Endodermal cell (in vitro differentiated cells): ENCODE data around the gene GDAP1L1. TPM values are rescaled to one million over a fixed set of nuclear protein-coding genes. Genes with fewer than 3 reads are reported as not detected.

Experiments used
- DNase-seq: peaks from one replicate; pipeline ENCODE4 v3.0.0-alpha.2; 2017
- H3K27ac ChIP-seq: 2 replicates; pipeline ENCODE4 v1.5.1; 2013; ENCODE audit warnings: mild to moderate bottlenecking, low read depth, low read length, moderate library complexity
- H3K27me3 ChIP-seq: 2 replicates; pipeline ENCODE4 v1.6.1; 2013; ENCODE audit warnings: mild to moderate bottlenecking, low read length, moderate library complexity; ENCODE audit not compliant: insufficient read depth, control insufficient read depth, poor library complexity, severe bottlenecking
- H3K36me3 ChIP-seq: 2 replicates; pipeline ENCODE4 v1.7.0; 2013; ENCODE audit warnings: mild to moderate bottlenecking, low read length, moderate library complexity; ENCODE audit not compliant: control insufficient read depth, insufficient read depth
- H3K4me1 ChIP-seq: one replicate; pipeline ENCODE4 v1.7.0; 2013; ENCODE audit warnings: low read length; ENCODE audit not compliant: control insufficient read depth, insufficient read depth
- H3K4me3 ChIP-seq: 2 replicates; pipeline ENCODE4 v1.5.1; 2013; ENCODE audit warnings: mild to moderate bottlenecking, low read length, moderate library complexity
- H3K9ac ChIP-seq: 2 replicates; pipeline ENCODE4 v1.6.1; 2013; ENCODE audit warnings: mild to moderate bottlenecking, low read length, moderate library complexity; ENCODE audit not compliant: poor library complexity, severe bottlenecking; ENCODE audit errors: extremely low read depth
- H3K9me3 ChIP-seq: 2 replicates; pipeline ENCODE4 v1.6.1; 2013; ENCODE audit warnings: mild to moderate bottlenecking, low read length, moderate library complexity; ENCODE audit not compliant: control insufficient read depth
- H3K27ac Mint-ChIP-seq: 2 replicates; pipeline ENCODE4 v1.8.0; 2020; ENCODE audit warnings: mixed read lengths
- H3K27me3 Mint-ChIP-seq: 2 replicates; pipeline ENCODE4 v1.8.0; 2021; ENCODE audit warnings: mild to moderate bottlenecking, mixed read lengths; ENCODE audit not compliant: insufficient read depth
- H3K36me3 Mint-ChIP-seq: 2 replicates; pipeline ENCODE4 v1.8.0; 2020; ENCODE audit warnings: low read depth, mixed read lengths
- H3K4me1 Mint-ChIP-seq: 2 replicates; pipeline ENCODE4 v1.8.0; 2020; ENCODE audit warnings: mixed read lengths
- H3K4me3 Mint-ChIP-seq: 2 replicates; pipeline ENCODE4 v1.8.0; 2020; ENCODE audit warnings: mild to moderate bottlenecking, moderate library complexity, mixed read lengths
- H3K9me3 Mint-ChIP-seq: 2 replicates; pipeline ENCODE4 v1.8.0; 2020; ENCODE audit warnings: mild to moderate bottlenecking, mixed read lengths
- WGBS, 2 experiments: methylation state at CpG; one replicate each; pipeline versions ENCODE4 v1.1.5 to v1.1.7; 2013; ENCODE audit warnings: missing lambda C conversion rate in 2 of 2, mixed read lengths in 1 of 2; ENCODE audit not compliant: insufficient coverage in 1 of 2, insufficient read length in 1 of 2; 5-methylcytosine and 5-hydroxymethylcytosine counted together
- total RNA-seq, 2 donors: library from RNA; stranded (reverse); fragmentation: NEBNext Ultra II Directional in 1 of 2; extraction: Animal tissue kit (Norgen Biotek cat#: 25700) in 1 of 2; gene quantifications; 2 replicates in 1 of 2; 3 replicates in 1 of 2; pipeline ENCODE4 v1.2.1, GENCODE V29; 2021
- TF ChIP-seq, protein P1 (sequence below): fragments of 200-600 bp; sonication (generic); conservative IDR thresholded peaks from 2 replicates; pipeline ENCODE4 v1.5.0; 2021; ENCODE audit warnings: antibody characterized with exemption, mild to moderate bottlenecking

GDAP1L1 gene
- total RNA-seq, 2 donors from 2014 or later, result 1.9 TPM; not detected in 1

DNA sequence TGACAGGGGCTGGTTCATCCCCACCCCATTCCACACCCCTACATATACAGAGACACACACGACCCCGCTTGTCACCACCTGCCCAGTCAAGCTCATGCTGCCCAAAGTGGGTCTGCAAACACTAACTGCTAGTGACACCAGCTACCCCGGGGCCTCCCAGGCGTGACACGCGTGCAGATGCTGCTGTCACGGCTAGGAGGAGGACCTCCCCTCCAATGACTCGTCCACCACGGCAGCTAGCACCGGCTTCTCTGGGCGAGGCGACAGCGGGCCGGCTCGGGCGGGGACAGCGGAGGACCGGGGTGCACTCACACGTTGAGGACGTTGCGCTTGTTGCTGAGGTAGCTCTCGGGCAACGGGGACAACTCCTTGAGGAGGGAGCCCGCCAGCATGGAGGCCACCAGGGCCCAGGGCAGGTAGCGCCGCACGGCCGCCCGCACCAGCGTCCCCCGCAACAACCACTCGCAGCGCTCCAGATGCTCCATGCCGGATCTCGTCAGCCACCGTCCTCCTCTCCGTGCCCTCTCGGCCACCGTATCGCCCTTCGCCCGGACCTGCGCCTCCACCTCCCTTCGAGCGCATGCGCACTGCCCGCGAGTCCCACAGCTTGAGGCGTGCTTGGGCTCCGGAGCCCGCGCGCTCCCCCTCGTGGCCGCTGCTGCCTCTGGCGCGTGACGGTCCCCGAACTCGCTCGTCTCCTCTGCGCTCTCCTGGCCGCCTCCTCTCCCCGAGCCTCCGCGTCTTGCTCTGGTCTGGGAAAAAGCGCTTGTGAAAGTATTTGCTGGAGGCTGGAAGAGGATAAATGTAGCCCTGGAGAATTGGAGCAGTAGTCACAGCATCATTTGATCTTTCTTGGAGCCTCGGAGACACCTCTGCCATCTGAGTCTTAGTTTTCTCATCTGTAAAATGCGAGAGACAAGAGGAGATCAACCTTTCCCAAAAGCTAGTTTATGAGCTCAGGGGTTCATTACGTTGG is 63.8 kb downstream of the GDAP1L1 start, which contains the start of gene FITM2:
Gene FITM2, minus strand, starts transcription at position 539 of the 976 bp plus-strand sequence. Its CDS starts 54 bp downstream, at position 485.
- Mint-ChIP-seq H3K36me3 (peaks cover 5% of the 10 kb centered on the region), H3K27ac (no peak within 1 kb of the TSS), H3K9me3 (no peaks in the 10 kb centered on the region), H3K4me3 (peak within 1 kb of the TSS; percentile 73), H3K4me1 (peaks cover 14% of the 10 kb centered on the region), H3K27me3 (peaks cover 7% of the 10 kb centered on the region)
- Histone ChIP-seq H3K4me3 (peak within 1 kb of the TSS; percentile 87), H3K36me3 (no peaks in the 10 kb centered on the region), H3K27me3 (no peaks in the 10 kb centered on the region), H3K4me1 (peaks cover 9% of the 10 kb centered on the region), H3K9me3 (no peaks in the 10 kb centered on the region), H3K27ac (no peak within 1 kb of the TSS), H3K9ac (peak within 1 kb of the TSS; percentile 32)
- DNase-seq, result peak; percentile 99
- TF ChIP-seq, protein P1, sequence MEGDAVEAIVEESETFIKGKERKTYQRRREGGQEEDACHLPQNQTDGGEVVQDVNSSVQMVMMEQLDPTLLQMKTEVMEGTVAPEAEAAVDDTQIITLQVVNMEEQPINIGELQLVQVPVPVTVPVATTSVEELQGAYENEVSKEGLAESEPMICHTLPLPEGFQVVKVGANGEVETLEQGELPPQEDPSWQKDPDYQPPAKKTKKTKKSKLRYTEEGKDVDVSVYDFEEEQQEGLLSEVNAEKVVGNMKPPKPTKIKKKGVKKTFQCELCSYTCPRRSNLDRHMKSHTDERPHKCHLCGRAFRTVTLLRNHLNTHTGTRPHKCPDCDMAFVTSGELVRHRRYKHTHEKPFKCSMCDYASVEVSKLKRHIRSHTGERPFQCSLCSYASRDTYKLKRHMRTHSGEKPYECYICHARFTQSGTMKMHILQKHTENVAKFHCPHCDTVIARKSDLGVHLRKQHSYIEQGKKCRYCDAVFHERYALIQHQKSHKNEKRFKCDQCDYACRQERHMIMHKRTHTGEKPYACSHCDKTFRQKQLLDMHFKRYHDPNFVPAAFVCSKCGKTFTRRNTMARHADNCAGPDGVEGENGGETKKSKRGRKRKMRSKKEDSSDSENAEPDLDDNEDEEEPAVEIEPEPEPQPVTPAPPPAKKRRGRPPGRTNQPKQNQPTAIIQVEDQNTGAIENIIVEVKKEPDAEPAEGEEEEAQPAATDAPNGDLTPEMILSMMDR, result peak; percentile 96
- 3 to 4% methylated on average over 45 to 70 of the region's 70 CpGs for WGBS, 2 experiments

DNA sequence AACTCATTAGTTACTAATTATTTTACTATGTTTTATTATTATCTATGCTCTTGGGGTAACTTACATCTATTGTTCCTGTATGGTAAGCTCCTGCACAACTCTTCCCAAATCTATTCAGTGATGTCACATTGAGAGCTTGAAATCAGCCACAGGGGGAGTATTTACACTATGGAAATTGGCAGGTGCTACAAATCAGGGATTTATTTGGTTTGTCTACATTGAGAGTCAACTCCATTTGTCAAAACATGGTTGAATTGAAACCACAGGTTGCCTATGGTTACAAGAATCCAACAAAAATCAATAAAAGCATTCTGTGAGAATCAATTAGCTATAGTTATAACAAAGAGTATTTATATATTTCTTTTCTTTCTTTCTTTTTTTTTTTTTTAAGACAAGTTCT is 67.8 kb downstream of the GDAP1L1 start:
- DNase-seq, result no peak
- TF ChIP-seq, protein P1, result no peak
- Histone ChIP-seq H3K9ac (no peak overlapping the region), H3K4me1 (peaks cover 5% of the 10 kb centered on the region), H3K27ac (no peak overlapping the region), H3K9me3 (peaks cover 3% of the 10 kb centered on the region), H3K36me3 (no peaks in the 10 kb centered on the region), H3K4me3 (no peak overlapping the region), H3K27me3 (no peaks in the 10 kb centered on the region)
- H3K36me3 Mint-ChIP-seq, result no peaks in the 10 kb centered on the region
- peaks cover 8% of the 10 kb centered on the region for H3K4me1 Mint-ChIP-seq
- H3K27me3 Mint-ChIP-seq, result peaks cover 7% of the 10 kb centered on the region
- no peak overlapping the region for H3K4me3 Mint-ChIP-seq
- H3K9me3 Mint-ChIP-seq, result peaks cover 2% of the 10 kb centered on the region
- no peak overlapping the region for H3K27ac Mint-ChIP-seq

DNA sequence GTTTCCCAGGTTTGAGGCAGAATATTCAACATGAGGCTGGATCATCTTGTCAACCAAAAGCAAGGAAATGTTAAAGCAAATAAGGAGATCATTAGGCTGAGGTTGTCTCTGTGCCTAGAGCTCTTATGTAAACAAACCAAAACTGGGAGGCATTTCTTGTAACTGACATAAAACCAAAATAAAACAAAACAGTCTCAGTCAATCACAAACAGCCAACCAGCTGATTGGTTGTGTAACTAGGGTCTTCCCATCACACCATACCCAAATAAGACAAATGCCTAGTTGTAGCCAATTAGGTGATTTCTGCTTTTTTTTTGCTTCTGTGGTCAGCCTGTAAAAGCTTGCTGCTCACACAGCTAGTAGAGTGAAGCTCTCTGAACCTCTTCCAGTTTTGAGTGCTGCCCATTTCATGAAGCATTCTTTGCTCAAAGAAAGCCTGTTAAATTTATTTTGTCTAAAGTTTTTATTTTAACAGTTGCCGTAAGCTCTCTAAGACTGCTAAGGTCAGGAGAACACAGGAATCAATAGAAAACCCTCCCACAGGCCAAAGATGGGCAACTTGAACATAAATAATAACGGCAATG is 72.8 kb downstream of the GDAP1L1 start:
- TF ChIP-seq, protein P1, result no peak
- Histone ChIP-seq H3K4me1 (no peaks in the 10 kb centered on the region), H3K27ac (no peak overlapping the region), H3K27me3 (no peaks in the 10 kb centered on the region), H3K9ac (no peak overlapping the region), H3K9me3 (peaks cover 13% of the 10 kb centered on the region), H3K4me3 (peak overlapping the region; percentile 53), H3K36me3 (no peaks in the 10 kb centered on the region)
- DNase-seq, result no peak
- Mint-ChIP-seq H3K9me3 (peaks cover 11% of the 10 kb centered on the region), H3K4me3 (no peak overlapping the region), H3K27ac (no peak overlapping the region), H3K36me3 (no peaks in the 10 kb centered on the region), H3K4me1 (peaks cover 7% of the 10 kb centered on the region), H3K27me3 (no peaks in the 10 kb centered on the region)
- WGBS, 2 experiments, result 100% methylated on average over 1 to 2 of the region's 2 CpGs
